K562 (cell line): ENCODE data around the gene ARHGAP22. TPM values are rescaled to one million over a fixed set of nuclear protein-coding genes. Genes with fewer than 3 reads are reported as not detected.

Experiments
- CREB5 ChIP-seq: fragments of 250-450 bp; sonication (Bioruptor Pico); IDR thresholded peaks from 2 replicates; pipeline ENCODE4 v1.5.0; 2020; ENCODE audit warnings: mild to moderate bottlenecking
- EZH2 ChIP-seq: IDR thresholded peaks from 2 replicates; pipeline ENCODE4 v1.6.1; 2012; ENCODE audit warnings: low read depth, mild to moderate bottlenecking, inconsistent platforms, low read length, borderline replicate concordance
- FOXP1 ChIP-seq: sonication (generic); formaldehyde crosslinking; IDR thresholded peaks from 2 replicates; pipeline ENCODE4 v1.8.0; 2022; ENCODE audit warnings: mild to moderate bottlenecking, missing genetic modification reagents
- GATAD2A ChIP-seq: fragments of 450-650 bp; IDR thresholded peaks from 2 replicates; pipeline ENCODE4 v1.6.1; 2017
- ILK ChIP-seq: fragments of 450-650 bp; IDR thresholded peaks from 2 replicates; pipeline ENCODE4 v1.6.1; 2016; ENCODE audit warnings: missing genetic modification characterization, low read depth, mild to moderate bottlenecking, missing compliant biosample characterization, moderate library complexity, borderline replicate concordance
- MLX ChIP-seq, 2 experiments: fragments of 450-650 bp in 1 of 2; sonication (generic) in 1 of 2; formaldehyde crosslinking; conservative IDR thresholded peaks; 2 replicates each; pipeline versions ENCODE4 v1.4.0 to v1.8.1; 2020 to 2022; ENCODE audit warnings: mild to moderate bottlenecking in 1 of 2, missing genetic modification reagents in 1 of 2
- PML ChIP-seq: IDR thresholded peaks from 2 replicates; pipeline ENCODE4 v1.6.1; 2012; ENCODE audit warnings: low read length, inconsistent platforms
- PTRF ChIP-seq: fragments of 450-650 bp; IDR thresholded peaks from 2 replicates; pipeline ENCODE4 v1.6.1; 2016; ENCODE audit warnings: mild to moderate bottlenecking, missing genetic modification characterization, missing compliant biosample characterization
- SAP30 ChIP-seq: fragments of 200-600 bp; sonication (generic); IDR thresholded peaks from 2 replicates; pipeline ENCODE4 v1.6.1; 2012; ENCODE audit warnings: borderline replicate concordance, low read depth, mild to moderate bottlenecking, moderate library complexity, low read length, control low read depth, inconsistent platforms; ENCODE audit not compliant: insufficient read depth, poor library complexity, severe bottlenecking
- SMARCC2 ChIP-seq: fragments of 450-650 bp; IDR thresholded peaks from 2 replicates; pipeline ENCODE4 v1.6.1; 2017; ENCODE audit warnings: antibody characterized with exemption, moderate library complexity, mild to moderate bottlenecking, low read depth
- SP1 ChIP-seq: sonication (generic); formaldehyde crosslinking; IDR thresholded peaks from 2 replicates; pipeline ENCODE4 v1.8.1; 2022; ENCODE audit warnings: mild to moderate bottlenecking, missing genetic modification reagents
- TBL1XR1 ChIP-seq, 2 experiments: IDR thresholded peaks; 2 replicates each; pipeline ENCODE4 v1.6.1; 2012; ENCODE audit warnings: improper control_type of control experiment in 2 of 2, low read length in 2 of 2, mild to moderate bottlenecking in 1 of 2
- TFE3 ChIP-seq: fragments of 450-650 bp; formaldehyde crosslinking; IDR thresholded peaks from 2 replicates; pipeline ENCODE4 v1.4.0; 2020; ENCODE audit warnings: mild to moderate bottlenecking, mixed read lengths
- YBX1 ChIP-seq: fragments of 450-650 bp; IDR thresholded peaks from 2 replicates; pipeline ENCODE4 v1.7.1; 2016; ENCODE audit warnings: mild to moderate bottlenecking
- ZNF133 ChIP-seq: fragments of 250-450 bp; sonication (Bioruptor Pico); IDR thresholded peaks from 2 replicates; pipeline ENCODE4 v1.4.0; 2020; ENCODE audit warnings: mild to moderate bottlenecking
- ZNF311 ChIP-seq: fragments of 250-450 bp; sonication (Bioruptor Pico); IDR thresholded peaks from 2 replicates; pipeline ENCODE4 v1.4.0; 2020; ENCODE audit warnings: mild to moderate bottlenecking, moderate library complexity
- ZNF511 ChIP-seq: sonication (generic); formaldehyde crosslinking; IDR thresholded peaks from 2 replicates; pipeline ENCODE4 v1.8.0; 2022; ENCODE audit warnings: mild to moderate bottlenecking, missing genetic modification reagents
- ZNF766 ChIP-seq: fragments of 200-800 bp; sonication (Bioruptor generic); conservative IDR thresholded peaks from 2 replicates; pipeline ENCODE4 v1.6.1; 2016; ENCODE audit warnings: missing genetic modification characterization, missing compliant biosample characterization
- polyA plus RNA-seq, 8 experiments: library from polyadenylated mRNA; depleted of rRNA in 4 of 8; stranded (reverse) in 5 of 8; unstranded in 3 of 8; fragments of >200 nt; fragmentation: Nextera tagmentation in 2 of 8; fragmentation: Illumina TruSeq in 1 of 8; extraction: Ambion mirVana in 2 of 8; extraction: Trizol in 1 of 8; gene quantifications; 2 replicates each; pipeline versions ENCODE4 v1.2.1 to v1.2.3, GENCODE V29; 2011 to 2014; ENCODE audit warnings: inconsistent platforms in 1 of 8, missing spikeins in 1 of 8
- total RNA-seq, 7 experiments: library from RNA; depleted of rRNA in 6 of 7; stranded (reverse); fragments of >200 nt in 6 of 7; fragmentation: Illumina TruSeq in 2 of 7; extraction: Trizol in 2 of 7; gene quantifications; 2 replicates each; pipeline versions ENCODE4 v1.2.1 to v1.2.3, GENCODE V29; 2011 to 2021; ENCODE audit warnings: low replicate concordance in 1 of 7
- TF ChIP-seq, protein P1 (sequence below): fragments of 450-650 bp; formaldehyde crosslinking; IDR thresholded peaks from 2 replicates; pipeline ENCODE4 v1.4.0; 2022; ENCODE audit warnings: mild to moderate bottlenecking, moderate library complexity
- TF ChIP-seq, protein P2 (sequence below): fragments of 450-650 bp; IDR thresholded peaks from 2 replicates; pipeline ENCODE4 v1.6.1; 2016; ENCODE audit warnings: borderline replicate concordance

ARHGAP22 gene
- total and polyA plus RNA-seq, 9 of the 15 experiments (the other 6 are each of a cell fraction or from before 2014, with no cell fraction given) = 1.3 to 28.1 (median 12.7) TPM

DNA sequence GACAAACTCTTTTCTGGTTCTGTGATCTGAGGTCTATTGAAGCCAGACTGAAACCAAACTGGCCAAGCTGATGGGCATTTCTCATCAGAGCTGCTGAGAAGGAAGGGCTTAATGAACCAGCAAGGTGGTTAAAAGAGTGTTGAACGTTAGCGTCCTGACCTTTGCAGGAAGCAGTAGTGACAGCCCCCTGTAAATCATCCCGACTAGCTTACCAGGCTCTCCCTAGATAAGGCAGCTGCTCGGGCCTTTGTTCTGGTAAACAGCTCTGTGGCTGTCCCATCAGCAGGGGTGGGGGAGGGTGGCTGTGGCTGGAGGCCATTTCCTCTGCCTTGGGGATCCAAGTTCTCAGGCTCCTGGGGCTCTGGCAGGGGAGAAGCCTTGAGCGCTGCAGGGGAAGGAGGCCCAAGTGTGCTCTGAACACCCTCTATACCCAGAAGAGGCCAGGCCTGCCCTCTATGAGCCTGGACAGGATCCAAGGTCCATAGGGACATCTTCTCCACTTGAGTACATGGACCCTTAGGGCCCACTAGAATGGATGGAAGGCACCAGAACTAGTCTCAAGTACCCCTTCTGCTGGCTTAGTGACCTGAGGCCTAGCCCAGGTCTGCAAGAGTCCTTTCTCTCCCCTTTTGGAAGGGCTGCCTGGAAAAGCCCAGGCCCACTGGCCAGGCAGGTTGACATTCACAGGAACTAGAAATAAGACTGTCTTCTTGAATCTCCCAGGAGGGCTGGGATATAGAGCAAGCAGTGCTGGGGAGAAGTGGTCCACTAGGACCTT lies 134.6 kb downstream of the ARHGAP22 start (continued):
- TF ChIP-seq TFE3 (CRISPR knock-in tag) (peak; percentile 5; the same call in 1 of the 2 replicates), ZNF766 (CRISPR knock-in tag) (peak; percentile 96), ILK (tag) (0 out of 2 replicates have a peak, but pooled peaks have one; percentile 28), MLX (CRISPR knock-in tag; conservative IDR thresholded peaks at IDR 0.05) (no peak), YBX1 (no peak), ZNF311 (CRISPR knock-in tag) (peak; percentile 88), FOXP1 (CRISPR knock-in tag) (peak; percentile 99), PML (peak; percentile 92), EZH2 (no peak), SAP30 (no peak), SMARCC2 (peak; percentile 88; the same call in 1 of the 2 replicates), ZNF511 (CRISPR knock-in tag) (0 out of 2 replicates have a peak, but pooled peaks have one; percentile 8), CREB5 (CRISPR knock-in tag) (peak; percentile 13; the same call in 1 of the 2 replicates), ZNF133 (CRISPR knock-in tag) (0 out of 2 replicates have a peak, but pooled peaks have one; percentile 13), SP1 (CRISPR knock-in tag) (peak; percentile 84), PTRF (no peak), TBL1XR1 (IDR thresholded peaks at IDR 0.05; ENCODE audit: low read length in 2 of 2) (peak; percentile 96 to 97), GATAD2A (peak; percentile 99)
- TF ChIP-seq, protein P1, sequence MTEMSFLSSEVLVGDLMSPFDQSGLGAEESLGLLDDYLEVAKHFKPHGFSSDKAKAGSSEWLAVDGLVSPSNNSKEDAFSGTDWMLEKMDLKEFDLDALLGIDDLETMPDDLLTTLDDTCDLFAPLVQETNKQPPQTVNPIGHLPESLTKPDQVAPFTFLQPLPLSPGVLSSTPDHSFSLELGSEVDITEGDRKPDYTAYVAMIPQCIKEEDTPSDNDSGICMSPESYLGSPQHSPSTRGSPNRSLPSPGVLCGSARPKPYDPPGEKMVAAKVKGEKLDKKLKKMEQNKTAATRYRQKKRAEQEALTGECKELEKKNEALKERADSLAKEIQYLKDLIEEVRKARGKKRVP (CRISPR knock-in tag) = peak; percentile 83
- TF ChIP-seq, protein P2, sequence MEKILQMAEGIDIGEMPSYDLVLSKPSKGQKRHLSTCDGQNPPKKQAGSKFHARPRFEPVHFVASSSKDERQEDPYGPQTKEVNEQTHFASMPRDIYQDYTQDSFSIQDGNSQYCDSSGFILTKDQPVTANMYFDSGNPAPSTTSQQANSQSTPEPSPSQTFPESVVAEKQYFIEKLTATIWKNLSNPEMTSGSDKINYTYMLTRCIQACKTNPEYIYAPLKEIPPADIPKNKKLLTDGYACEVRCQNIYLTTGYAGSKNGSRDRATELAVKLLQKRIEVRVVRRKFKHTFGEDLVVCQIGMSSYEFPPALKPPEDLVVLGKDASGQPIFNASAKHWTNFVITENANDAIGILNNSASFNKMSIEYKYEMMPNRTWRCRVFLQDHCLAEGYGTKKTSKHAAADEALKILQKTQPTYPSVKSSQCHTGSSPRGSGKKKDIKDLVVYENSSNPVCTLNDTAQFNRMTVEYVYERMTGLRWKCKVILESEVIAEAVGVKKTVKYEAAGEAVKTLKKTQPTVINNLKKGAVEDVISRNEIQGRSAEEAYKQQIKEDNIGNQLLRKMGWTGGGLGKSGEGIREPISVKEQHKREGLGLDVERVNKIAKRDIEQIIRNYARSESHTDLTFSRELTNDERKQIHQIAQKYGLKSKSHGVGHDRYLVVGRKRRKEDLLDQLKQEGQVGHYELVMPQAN = no peak
